Ovary (tissue), 9 donors: Measurements from ENCODE around the gene ALPK3. TPM values are rescaled to one million over a fixed set of nuclear protein-coding genes. Genes with fewer than 3 reads are reported as not detected.
A peak's percentile ranks its signal among the peaks of the same experiment; 100 is the strongest.

Source experiments
- DNase-seq, 5 donors: peaks; one replicate each; pipeline ENCODE4 v3.0.0-alpha.2; 2019 to 2020
- H3K27ac ChIP-seq, 2 donors: fragments of 200-600 bp; one replicate each; pipeline versions ENCODE4 v1.5.1 to v1.8.0; 2019 to 2022
- H3K27me3 ChIP-seq: fragments of 200-600 bp; one replicate; pipeline ENCODE4 v1.8.0; 2022
- H3K36me3 ChIP-seq: fragments of 200-600 bp; sonication (generic); one replicate; pipeline ENCODE4 v1.5.1; 2019
- H3K4me1 ChIP-seq: one replicate; pipeline ENCODE4 v1.8.1; 2013; ENCODE audit warnings: mild to moderate bottlenecking, moderate library complexity; ENCODE audit not compliant: insufficient read depth
- H3K4me3 ChIP-seq: fragments of 200-600 bp; sonication (generic); one replicate; pipeline ENCODE4 v1.5.1; 2017
- H3K9me3 ChIP-seq, 2 donors: fragments of 200-600 bp in 1 of 2; sonication (generic) in 1 of 2; one replicate each; pipeline versions ENCODE4 v1.5.1 to v1.8.1; 2013 to 2019; ENCODE audit warnings: mild to moderate bottlenecking in 1 of 2, moderate library complexity in 1 of 2
- CTCF ChIP-seq, 3 donors: fragments of 450-650 bp in 2 of 3; fragments of 200-600 bp in 1 of 3; IDR thresholded peaks; one replicate each; pipeline versions ENCODE4 v1.5.1 to v1.8.0; 2016 to 2022; ENCODE audit warnings: antibody characterized with exemption in 3 of 3, mild to moderate bottlenecking in 1 of 3
- EP300 ChIP-seq: sonication (generic); formaldehyde crosslinking; IDR thresholded peaks from one replicate; pipeline ENCODE4 v1.6.1; 2017; ENCODE audit warnings: antibody characterized with exemption
- POLR2A ChIP-seq: fragments of 450-650 bp; IDR thresholded peaks from one replicate; pipeline ENCODE4 v1.6.1; 2017; ENCODE audit warnings: antibody characterized with exemption, mild to moderate bottlenecking, moderate library complexity
- WGBS, 3 donors: extraction: QIAGEN DNeasy Blood & Tissue Kit in 1 of 3; methylation state at CpG; one replicate each; pipeline versions ENCODE4 v1.1.5 to v1.1.7; 2013 to 2017; 5-methylcytosine and 5-hydroxymethylcytosine counted together
- intact Hi-C, 4 donors: fragments of 100-400 bp; cut with DNase I; formaldehyde crosslinking; loops; one replicate each; pipeline versions ENCODE4 v1.11.0 to v1.15.1; 2022 to 2023
- polyA plus RNA-seq, 2 donors: library from polyadenylated mRNA; stranded (reverse); fragments of 200-250 nt in 1 of 2; fragments of 350-450 nt in 1 of 2; fragmentation: Illumina TruSeq in 1 of 2; extraction: RNeasy Lipid Tissue Mini Kit (QIAGEN cat#74804) in 1 of 2; gene quantifications; one replicate each; pipeline ENCODE4 v1.2.3, GENCODE V29; 2013 to 2014
- total RNA-seq, 7 donors: library from RNA; depleted of rRNA in 2 of 7; stranded (reverse); fragments of >200 nt in 2 of 7; fragmentation: NEBNext Ultra II Directional in 3 of 7; extraction: Animal tissue kit (Norgen Biotek cat#: 25700) in 3 of 7; gene quantifications; one replicate each; pipeline versions ENCODE4 v1.1.0 to v1.2.4, GENCODE V29; 2016 to 2023
- donor health status: DM: no; HTN: no; CAD: no; lungs with moderate emphysema.
- donor health status: DM: no; HTN: no; CAD: no.
- donor health status: Bipolar disorder and iron deficiency.
- donor health status: DM: yes; HTN: yes; CAD: no.
- donor health status: DM: no; HTN: no; CAD: no.
- donor health status: DM: yes; HTN: yes; CAD: no.

The ALPK3 gene
- total and polyA plus RNA-seq, 9 donors: 0.48 to 2.8 (median 1.0) TPM

- no peak for TF ChIP-seq EP300
- TF ChIP-seq POLR2A: no peak
- TF ChIP-seq CTCF (IDR thresholded peaks at IDR 0.05): no peak
- Histone ChIP-seq H3K4me1 (peaks cover 18% of the 10 kb centered on the region), H3K36me3 (no peaks in the 10 kb centered on the region), H3K9me3 (no peaks in the 10 kb centered on the region), H3K4me3 (no peak overlapping the region), H3K27ac (no peak overlapping the region), H3K27me3 (no peaks in the 10 kb centered on the region)
- 75 to 95% (median 90%) methylated on average over 2 of the region's 2 CpGs for WGBS, 3 donors
- intact Hi-C loops: no loop called here
- DNase-seq: no peak
These were observed 14.5 kb downstream of the ALPK3 start for GRCh38 chr15:84831613-84832012.

GRCh38 chr15:84832448-84833040 lies 15.4 kb downstream of the ALPK3 start:
- Histone ChIP-seq H3K9me3 (no peaks in the 10 kb centered on the region), H3K4me1 (peaks cover 17% of the 10 kb centered on the region), H3K36me3 (no peaks in the 10 kb centered on the region), H3K4me3 (no peak overlapping the region), H3K27me3 (no peaks in the 10 kb centered on the region), H3K27ac (no peak overlapping the region)
- no peak for TF ChIP-seq EP300
- TF ChIP-seq POLR2A: no peak
- TF ChIP-seq CTCF (IDR thresholded peaks at IDR 0.05): no peak
- WGBS, 3 donors: 64 to 95% (median 88%) methylated on average over 2 of the region's 2 CpGs
- intact Hi-C loops: no loop called here
- DNase-seq: no peak

GRCh38 chr15:84833447-84834228 lies 16.5 kb downstream of the ALPK3 start:
- intact Hi-C loops: no loop called here
- Histone ChIP-seq H3K27ac (no peak overlapping the region), H3K9me3 (no peaks in the 10 kb centered on the region), H3K36me3 (no peaks in the 10 kb centered on the region), H3K4me1 (peaks cover 13% of the 10 kb centered on the region), H3K27me3 (no peaks in the 10 kb centered on the region), H3K4me3 (no peak overlapping the region)
- 32 to 35% (median 34%) methylated on average over 4 of the region's 4 CpGs for WGBS, 3 donors
- TF ChIP-seq EP300: no peak
- TF ChIP-seq POLR2A: no peak
- no peak for TF ChIP-seq CTCF (IDR thresholded peaks at IDR 0.05)
- DNase-seq: peak; percentile 58 to 70 (median 65)

- no peaks in the 10 kb centered on the region for H3K27me3 ChIP-seq
- no peaks in the 10 kb centered on the region for H3K36me3 ChIP-seq
- TF ChIP-seq CTCF (IDR thresholded peaks at IDR 0.05) (no peak), POLR2A (no peak), EP300 (no peak)
- H3K27ac ChIP-seq: no peak overlapping the region
- intact Hi-C loops: no loop called here
- H3K4me1 ChIP-seq: peaks cover 14% of the 10 kb centered on the region
- no peaks in the 10 kb centered on the region for H3K9me3 ChIP-seq
- H3K4me3 ChIP-seq: no peak overlapping the region
- 87 to 89% (median 88%) methylated on average over 4 of the region's 4 CpGs for WGBS, 3 donors
- DNase-seq: no peak
These were observed 17.2 kb downstream of the ALPK3 start for GRCh38 chr15:84834229-84834955.
